HepG2 (cell line): ENCODE data around the gene HHATL. TPM values are rescaled to one million over a fixed set of nuclear protein-coding genes. Genes with fewer than 3 reads are reported as not detected.
A peak's percentile ranks its signal among the peaks of the same experiment; 100 is the strongest.

Source experiments
- ARNTL ChIP-seq: sonication (generic); formaldehyde crosslinking; IDR thresholded peaks from 2 replicates; pipeline ENCODE4 v1.4.0; 2020; ENCODE audit warnings: mild to moderate bottlenecking, missing genetic modification reagents
- CBX5 ChIP-seq: sonication (generic); formaldehyde crosslinking; IDR thresholded peaks from 2 replicates; pipeline ENCODE4 v1.4.0; 2020; ENCODE audit warnings: missing genetic modification reagents, borderline replicate concordance
- EP300 ChIP-seq, 3 experiments: sonication (generic) in 1 of 3; formaldehyde crosslinking in 1 of 3; IDR thresholded peaks; 2 replicates each; pipeline versions ENCODE4 v1.5.1 to v1.6.1; 2011 to 2020; ENCODE audit warnings: low read depth in 2 of 3, low read length in 2 of 3, borderline replicate concordance in 1 of 3, improper control_type of control experiment in 1 of 3, mild to moderate bottlenecking in 1 of 3, missing genetic modification reagents in 1 of 3, moderate library complexity in 1 of 3
- KLF16 ChIP-seq, 2 experiments: sonication (generic) in 1 of 2; formaldehyde crosslinking in 1 of 2; IDR thresholded peaks; 2 replicates each; pipeline versions ENCODE4 v1.6.1 to v1.8.0; 2016 to 2023; ENCODE audit warnings: missing genetic modification reagents in 2 of 2, missing compliant biosample characterization in 1 of 2
- MIXL1 ChIP-seq: IDR thresholded peaks from 2 replicates; pipeline ENCODE4 v1.6.1; 2016
- MZF1 ChIP-seq: sonication (generic); formaldehyde crosslinking; IDR thresholded peaks from 2 replicates; pipeline ENCODE4 v1.8.1; 2023; ENCODE audit warnings: mild to moderate bottlenecking, missing genetic modification reagents, borderline replicate concordance
- NAIF1 ChIP-seq: sonication (generic); formaldehyde crosslinking; IDR thresholded peaks from 2 replicates; pipeline ENCODE4 v1.5.0; 2020; ENCODE audit warnings: mild to moderate bottlenecking, missing genetic modification reagents, borderline replicate concordance
- SMAD3 ChIP-seq: sonication (generic); formaldehyde crosslinking; IDR thresholded peaks from 2 replicates; pipeline ENCODE4 v1.4.0; 2020; ENCODE audit warnings: missing genetic modification reagents
- SP4 ChIP-seq: sonication (generic); formaldehyde crosslinking; IDR thresholded peaks from 2 replicates; pipeline ENCODE4 v1.8.1; 2023; ENCODE audit warnings: mild to moderate bottlenecking, missing genetic modification reagents
- TEAD3 ChIP-seq: optimal IDR thresholded peaks from 2 replicates; pipeline ENCODE3; 2016; ENCODE audit warnings: borderline replicate concordance
- TMF1 ChIP-seq: sonication (generic); formaldehyde crosslinking; IDR thresholded peaks from 2 replicates; pipeline ENCODE4 v1.8.1; 2022; ENCODE audit warnings: low read depth, missing genetic modification reagents
- ZNF160 ChIP-seq: sonication (generic); formaldehyde crosslinking; IDR thresholded peaks from 2 replicates; pipeline ENCODE4 v1.8.0; 2022; ENCODE audit warnings: mild to moderate bottlenecking, inconsistent platforms, missing genetic modification reagents
- ZNF382 ChIP-seq: sonication (generic); formaldehyde crosslinking; IDR thresholded peaks from 2 replicates; pipeline ENCODE4 v1.5.0; 2020; ENCODE audit warnings: missing genetic modification reagents, mild to moderate bottlenecking, borderline replicate concordance
- ZNF749 ChIP-seq: sonication (generic); formaldehyde crosslinking; IDR thresholded peaks from 2 replicates; pipeline ENCODE4 v1.8.0; 2022; ENCODE audit warnings: mild to moderate bottlenecking, missing genetic modification reagents, moderate library complexity, borderline replicate concordance
- ZSCAN9 ChIP-seq: IDR thresholded peaks from 2 replicates; pipeline ENCODE4 v1.6.1; 2016; ENCODE audit warnings: borderline replicate concordance
- polyA plus RNA-seq, 8 experiments: library from polyadenylated mRNA; depleted of rRNA in 3 of 8; stranded (reverse) in 7 of 8; unstranded in 1 of 8; fragments of >200 nt; fragmentation: Illumina TruSeq in 4 of 8; extraction: Trizol in 4 of 8; gene quantifications; 2 replicates each; pipeline versions ENCODE4 v1.2.1 to v1.2.3, GENCODE V29; 2011 to 2016; ENCODE audit warnings: low read depth in 4 of 8, missing spikeins in 1 of 8, mixed read lengths in 1 of 8; ENCODE audit not compliant: insufficient read depth in 1 of 8
- total RNA-seq, 5 experiments: library from RNA; depleted of rRNA; stranded (reverse); fragments of >200 nt; fragmentation: Illumina TruSeq; extraction: Trizol; gene quantifications; 2 replicates each; pipeline ENCODE4 v1.2.3, GENCODE V29; 2016; ENCODE audit warnings: low read depth in 1 of 5
- TF ChIP-seq, protein P1 (sequence below): sonication (generic); formaldehyde crosslinking; IDR thresholded peaks from 2 replicates; pipeline ENCODE4 v1.8.0; 2022; ENCODE audit warnings: low read depth, missing genetic modification reagents
- TF ChIP-seq, protein P2 (sequence below): sonication (generic); formaldehyde crosslinking; IDR thresholded peaks from 2 replicates; pipeline ENCODE4 v1.4.0; 2020; ENCODE audit warnings: missing genetic modification reagents
- TF ChIP-seq, protein P3 (sequence below): sonication (generic); formaldehyde crosslinking; IDR thresholded peaks from 2 replicates; pipeline ENCODE4 v1.4.0; 2020; ENCODE audit warnings: missing genetic modification reagents
- TF ChIP-seq, protein P4 (sequence below): IDR thresholded peaks from 2 replicates; pipeline ENCODE4 v1.6.1; 2016; ENCODE audit warnings: low read depth, control low read depth
- TF ChIP-seq, protein P5 (sequence below): IDR thresholded peaks from 2 replicates; pipeline ENCODE4 v1.6.1; 2016; ENCODE audit warnings: mild to moderate bottlenecking

HHATL gene
- total and polyA plus RNA-seq, 2 of the 13 experiments (the other 11 are each of a cell fraction or from before 2014, with no cell fraction given), result 0.26 TPM; not detected in 1

DNA sequence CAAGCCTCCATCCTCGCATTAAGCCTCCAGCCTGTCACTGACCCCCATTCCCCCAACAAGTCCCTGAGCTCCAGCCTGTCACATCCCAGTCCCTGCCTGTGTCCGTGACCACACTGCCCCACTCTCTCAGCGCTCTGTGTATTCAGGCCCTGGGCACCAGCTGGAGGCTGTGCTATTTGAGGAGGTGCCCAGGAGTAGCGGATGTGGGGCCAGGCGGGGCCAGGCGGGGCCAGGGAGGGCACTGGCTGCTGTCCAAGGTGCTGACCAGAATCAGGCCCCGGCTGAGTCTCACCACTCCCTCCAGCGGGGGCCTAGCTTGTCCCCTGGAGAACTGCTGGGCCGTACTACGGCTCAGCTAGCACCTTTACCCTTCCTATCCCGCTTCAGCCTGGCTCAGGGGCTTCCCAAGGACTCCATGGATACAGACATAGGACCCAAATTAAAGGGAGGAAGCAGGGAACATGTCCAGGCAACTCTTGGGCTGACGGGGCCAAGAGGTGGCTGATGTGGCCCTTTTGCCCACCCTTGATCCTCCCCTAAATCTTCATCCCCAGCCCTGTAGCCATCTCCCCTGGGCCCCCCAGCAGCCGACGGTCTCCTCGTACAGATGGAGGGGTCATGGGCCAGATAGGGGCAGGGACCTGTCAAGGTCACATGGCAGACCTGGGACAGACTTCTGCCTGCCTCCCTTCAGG, 1.1 kb downstream of the HHATL start (continued):
- TF ChIP-seq NAIF1, result peak; percentile 51; the same call in 1 of the 2 replicates
- no peak for TF ChIP-seq MZF1
- TF ChIP-seq ZNF160 (CRISPR knock-in tag), result peak; percentile 88
- TF ChIP-seq CBX5 (CRISPR knock-in tag), result 0 out of 2 replicates have a peak, but pooled peaks have one; percentile 51
- peak; percentile 90; the same call in 1 of the 2 replicates for TF ChIP-seq ZNF749
- TF ChIP-seq, protein P1, sequence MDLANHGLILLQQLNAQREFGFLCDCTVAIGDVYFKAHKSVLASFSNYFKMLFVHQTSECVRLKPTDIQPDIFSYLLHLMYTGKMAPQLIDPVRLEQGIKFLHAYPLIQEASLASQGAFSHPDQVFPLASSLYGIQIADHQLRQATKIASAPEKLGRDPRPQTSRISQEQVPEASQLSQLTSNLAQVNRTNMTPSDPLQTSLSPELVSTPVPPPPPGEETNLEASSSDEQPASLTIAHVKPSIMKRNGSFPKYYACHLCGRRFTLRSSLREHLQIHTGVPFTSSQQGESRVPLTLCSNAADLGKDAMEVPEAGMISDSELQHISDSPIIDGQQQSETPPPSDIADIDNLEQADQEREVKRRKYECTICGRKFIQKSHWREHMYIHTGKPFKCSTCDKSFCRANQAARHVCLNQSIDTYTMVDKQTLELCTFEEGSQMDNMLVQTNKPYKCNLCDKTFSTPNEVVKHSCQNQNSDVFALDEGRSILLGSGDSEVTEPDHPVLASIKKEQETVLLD, result 0 out of 2 replicates have a peak, but pooled peaks have one; percentile 13
- peak; percentile 55 for TF ChIP-seq TEAD3 (CRISPR knock-in tag)
- TF ChIP-seq ZNF382, result no peak
- TF ChIP-seq ARNTL (CRISPR knock-in tag), result peak; percentile 66; the same call in 1 of the 2 replicates
- TF ChIP-seq, protein P2, sequence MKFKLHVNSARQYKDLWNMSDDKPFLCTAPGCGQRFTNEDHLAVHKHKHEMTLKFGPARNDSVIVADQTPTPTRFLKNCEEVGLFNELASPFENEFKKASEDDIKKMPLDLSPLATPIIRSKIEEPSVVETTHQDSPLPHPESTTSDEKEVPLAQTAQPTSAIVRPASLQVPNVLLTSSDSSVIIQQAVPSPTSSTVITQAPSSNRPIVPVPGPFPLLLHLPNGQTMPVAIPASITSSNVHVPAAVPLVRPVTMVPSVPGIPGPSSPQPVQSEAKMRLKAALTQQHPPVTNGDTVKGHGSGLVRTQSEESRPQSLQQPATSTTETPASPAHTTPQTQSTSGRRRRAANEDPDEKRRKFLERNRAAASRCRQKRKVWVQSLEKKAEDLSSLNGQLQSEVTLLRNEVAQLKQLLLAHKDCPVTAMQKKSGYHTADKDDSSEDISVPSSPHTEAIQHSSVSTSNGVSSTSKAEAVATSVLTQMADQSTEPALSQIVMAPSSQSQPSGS (CRISPR knock-in tag), result peak; percentile 79
- no peak for TF ChIP-seq EP300 (IDR thresholded peaks at IDR 0.05; ENCODE audit: low read depth in 2 of 2, low read length in 2 of 2)
- 0 out of 2 replicates have a peak, but pooled peaks have one; percentile 22 for TF ChIP-seq EP300 (CRISPR knock-in tag; IDR thresholded peaks at IDR 0.05; ENCODE audit: borderline replicate concordance)
- TF ChIP-seq, protein P3, sequence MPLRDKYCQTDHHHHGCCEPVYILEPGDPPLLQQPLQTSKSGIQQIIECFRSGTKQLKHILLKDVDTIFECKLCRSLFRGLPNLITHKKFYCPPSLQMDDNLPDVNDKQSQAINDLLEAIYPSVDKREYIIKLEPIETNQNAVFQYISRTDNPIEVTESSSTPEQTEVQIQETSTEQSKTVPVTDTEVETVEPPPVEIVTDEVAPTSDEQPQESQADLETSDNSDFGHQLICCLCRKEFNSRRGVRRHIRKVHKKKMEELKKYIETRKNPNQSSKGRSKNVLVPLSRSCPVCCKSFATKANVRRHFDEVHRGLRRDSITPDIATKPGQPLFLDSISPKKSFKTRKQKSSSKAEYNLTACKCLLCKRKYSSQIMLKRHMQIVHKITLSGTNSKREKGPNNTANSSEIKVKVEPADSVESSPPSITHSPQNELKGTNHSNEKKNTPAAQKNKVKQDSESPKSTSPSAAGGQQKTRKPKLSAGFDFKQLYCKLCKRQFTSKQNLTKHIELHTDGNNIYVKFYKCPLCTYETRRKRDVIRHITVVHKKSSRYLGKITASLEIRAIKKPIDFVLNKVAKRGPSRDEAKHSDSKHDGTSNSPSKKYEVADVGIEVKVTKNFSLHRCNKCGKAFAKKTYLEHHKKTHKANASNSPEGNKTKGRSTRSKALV (CRISPR knock-in tag), result peak; percentile 67; the same call in 1 of the 2 replicates
- TF ChIP-seq SMAD3 (CRISPR knock-in tag), result peak; percentile 96
- TF ChIP-seq SP4 (CRISPR knock-in tag), result 0 out of 2 replicates have a peak, but pooled peaks have one; percentile 37
- TF ChIP-seq, protein P4, sequence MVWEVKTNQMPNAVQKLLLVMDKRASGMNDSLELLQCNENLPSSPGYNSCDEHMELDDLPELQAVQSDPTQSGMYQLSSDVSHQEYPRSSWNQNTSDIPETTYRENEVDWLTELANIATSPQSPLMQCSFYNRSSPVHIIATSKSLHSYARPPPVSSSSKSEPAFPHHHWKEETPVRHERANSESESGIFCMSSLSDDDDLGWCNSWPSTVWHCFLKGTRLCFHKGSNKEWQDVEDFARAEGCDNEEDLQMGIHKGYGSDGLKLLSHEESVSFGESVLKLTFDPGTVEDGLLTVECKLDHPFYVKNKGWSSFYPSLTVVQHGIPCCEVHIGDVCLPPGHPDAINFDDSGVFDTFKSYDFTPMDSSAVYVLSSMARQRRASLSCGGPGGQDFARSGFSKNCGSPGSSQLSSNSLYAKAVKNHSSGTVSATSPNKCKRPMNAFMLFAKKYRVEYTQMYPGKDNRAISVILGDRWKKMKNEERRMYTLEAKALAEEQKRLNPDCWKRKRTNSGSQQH (CRISPR knock-in tag), result peak; percentile 83; the same call in 1 of the 2 replicates
- TF ChIP-seq, protein P5, sequence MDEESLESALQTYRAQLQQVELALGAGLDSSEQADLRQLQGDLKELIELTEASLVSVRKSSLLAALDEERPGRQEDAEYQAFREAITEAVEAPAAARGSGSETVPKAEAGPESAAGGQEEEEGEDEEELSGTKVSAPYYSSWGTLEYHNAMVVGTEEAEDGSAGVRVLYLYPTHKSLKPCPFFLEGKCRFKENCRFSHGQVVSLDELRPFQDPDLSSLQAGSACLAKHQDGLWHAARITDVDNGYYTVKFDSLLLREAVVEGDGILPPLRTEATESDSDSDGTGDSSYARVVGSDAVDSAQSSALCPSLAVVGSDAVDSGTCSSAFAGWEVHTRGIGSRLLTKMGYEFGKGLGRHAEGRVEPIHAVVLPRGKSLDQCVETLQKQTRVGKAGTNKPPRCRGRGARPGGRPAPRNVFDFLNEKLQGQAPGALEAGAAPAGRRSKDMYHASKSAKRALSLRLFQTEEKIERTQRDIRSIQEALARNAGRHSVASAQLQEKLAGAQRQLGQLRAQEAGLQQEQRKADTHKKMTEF (CRISPR knock-in tag), result peak; percentile 34; the same call in 1 of the 2 replicates
- TF ChIP-seq TMF1, result peak; percentile 81
- peak; percentile 71; the same call in 1 of the 2 replicates for TF ChIP-seq MIXL1 (CRISPR knock-in tag)
- TF ChIP-seq KLF16 (CRISPR knock-in tag; IDR thresholded peaks at IDR 0.05), result peak in 1 of 2 experiments; percentile 92; a peak in 2 of 4 replicates
- peak; percentile 99 for TF ChIP-seq ZSCAN9 (CRISPR knock-in tag)
